Activated CD4-positive, alpha-beta T cell treated with anti-CD3 and anti-CD28 coated beads, Interleukin-2, amount 10 ng/mL, durations not matched to agents 7 days and 5 days (primary cell): ENCODE data around the gene SSB. TPM values are rescaled to one million over a fixed set of nuclear protein-coding genes. Genes with fewer than 3 reads are reported as not detected.

Experiments used
- CTCF ChIA-PET: fragments of 350-600 bp; sonication (Branson Sonifier 250); formaldehyde crosslinking; loops from one replicate; lab custom pipeline; 2021; ENCODE audit warnings: antibody characterized with exemption; lab: Charles Lee
- POLR2A ChIA-PET: fragments of 350-600 bp; sonication (Branson Sonifier 250); formaldehyde crosslinking; loops from one replicate; lab custom pipeline; 2021; ENCODE audit warnings: antibody characterized with exemption; lab: Charles Lee
- DNase-seq: peaks from one replicate; pipeline ENCODE4 v3.0.0-alpha.2; 2020
- H3K27ac Mint-ChIP-seq: one replicate; pipeline ENCODE4 v1.8.0; 2021; ENCODE audit warnings: mild to moderate bottlenecking, moderate library complexity, mixed read lengths
- H3K27me3 Mint-ChIP-seq: one replicate; pipeline ENCODE4 v1.8.0; 2021; ENCODE audit warnings: mixed read lengths
- H3K36me3 Mint-ChIP-seq: one replicate; pipeline ENCODE4 v1.8.0; 2021; ENCODE audit warnings: low read depth, mixed read lengths
- H3K4me1 Mint-ChIP-seq: one replicate; pipeline ENCODE4 v1.8.0; 2021; ENCODE audit warnings: mixed read lengths
- H3K4me3 Mint-ChIP-seq: one replicate; pipeline ENCODE4 v1.8.0; 2021; ENCODE audit warnings: mild to moderate bottlenecking, moderate library complexity, mixed read lengths
- H3K9me3 Mint-ChIP-seq: one replicate; pipeline ENCODE4 v1.8.0; 2021; ENCODE audit warnings: mixed read lengths
- total RNA-seq, 2 experiments: library from RNA; stranded (reverse); gene quantifications; one replicate each; pipeline ENCODE4 v1.2.3, GENCODE V29; 2021

SSB gene
- total RNA-seq, 2 experiments from 2014 or later, result 79.0 to 87.4 TPM

GRCh38 chr2:169768262-169768995 lies 30.2 kb upstream of the SSB start:
- H3K27ac Mint-ChIP-seq, result peak overlapping the region; percentile 41
- DNase-seq, result peak; percentile 47
- POLR2A ChIA-PET, result no interaction called here

GRCh38 chr2:169771021-169771420 lies 27.6 kb upstream of the SSB start:
- no peaks in the 10 kb centered on the region for H3K36me3 Mint-ChIP-seq
- H3K9me3 Mint-ChIP-seq, result no peaks in the 10 kb centered on the region
- H3K4me1 Mint-ChIP-seq, result peaks cover 19% of the 10 kb centered on the region
- no peak for DNase-seq
- H3K27me3 Mint-ChIP-seq, result peaks cover 8% of the 10 kb centered on the region
- no peak overlapping the region for H3K27ac Mint-ChIP-seq
- CTCF ChIA-PET, result interaction anchor here (0.6 to 2.2 kb wide), 3 partner anchors 23 to 1050 kb away, joined by 3 to 5 read pairs (median 3); no protein-coding TSS in a partner anchor
- POLR2A ChIA-PET, result no interaction called here
- H3K4me3 Mint-ChIP-seq, result no peak overlapping the region

More at GRCh38 chr2:169768262-169768995, 30.2 kb upstream of the SSB start:
- H3K4me3 Mint-ChIP-seq, result peak overlapping the region; percentile 73
- H3K9me3 Mint-ChIP-seq, result no peaks in the 10 kb centered on the region
- CTCF ChIA-PET, result interaction anchor here (0.5 to 0.6 kb wide), 3 partner anchors 13 to 175 kb away, joined by 3 read pairs; no protein-coding TSS in a partner anchor
- peaks cover 8% of the 10 kb centered on the region for H3K27me3 Mint-ChIP-seq
- H3K36me3 Mint-ChIP-seq, result no peaks in the 10 kb centered on the region
- H3K4me1 Mint-ChIP-seq, result peaks cover 17% of the 10 kb centered on the region

- Mint-ChIP-seq H3K4me3 (no peak overlapping the region), H3K27me3 (peaks cover 8% of the 10 kb centered on the region), H3K36me3 (no peaks in the 10 kb centered on the region), H3K27ac (no peak overlapping the region), H3K9me3 (no peaks in the 10 kb centered on the region), H3K4me1 (peaks cover 18% of the 10 kb centered on the region)
- ChIA-PET CTCF (interaction anchor here (0.9 to 2.2 kb wide), 2 partner anchors 22 to 52 kb away, joined by 3 to 5 read pairs; no protein-coding TSS in a partner anchor), POLR2A (no interaction called here)
- no peak for DNase-seq
These were observed 27.1 kb upstream of the SSB start for GRCh38 chr2:169771612-169772011.

GRCh38 chr2:169772651-169773050 lies 26.0 kb upstream of the SSB start:
- ChIA-PET POLR2A (no interaction called here), CTCF (interaction anchor here (0.6 to 2.2 kb wide), 2 partner anchors 19 to 21 kb away, joined by 3 to 5 read pairs; no protein-coding TSS in a partner anchor)
- H3K36me3 Mint-ChIP-seq, result no peaks in the 10 kb centered on the region

GRCh38 chr2:169775354-169775753 lies 23.3 kb upstream of the SSB start:
- POLR2A ChIA-PET, result no interaction called here

More at GRCh38 chr2:169772651-169773050, 26.0 kb upstream of the SSB start:
- no peak overlapping the region for H3K27ac Mint-ChIP-seq
- H3K4me3 Mint-ChIP-seq, result no peak overlapping the region
- peaks cover 5% of the 10 kb centered on the region for H3K27me3 Mint-ChIP-seq
- no peaks in the 10 kb centered on the region for H3K9me3 Mint-ChIP-seq
- peaks cover 11% of the 10 kb centered on the region for H3K4me1 Mint-ChIP-seq
- DNase-seq, result no peak

GRCh38 chr2:169775765-169776164 lies 22.9 kb upstream of the SSB start:
- H3K4me3 Mint-ChIP-seq, result no peak overlapping the region
- no peaks in the 10 kb centered on the region for H3K36me3 Mint-ChIP-seq
- ChIA-PET POLR2A (no interaction called here), CTCF (interaction anchor here (1.2 kb wide), 1 partner anchor 19 kb away, joined by 3 read pairs; no protein-coding TSS in a partner anchor)
- H3K4me1 Mint-ChIP-seq, result peaks cover 5% of the 10 kb centered on the region
- no peak overlapping the region for H3K27ac Mint-ChIP-seq
- H3K9me3 Mint-ChIP-seq, result no peaks in the 10 kb centered on the region
- H3K27me3 Mint-ChIP-seq, result no peaks in the 10 kb centered on the region
- DNase-seq, result no peak

More at GRCh38 chr2:169775354-169775753, 23.3 kb upstream of the SSB start:
- peaks cover 5% of the 10 kb centered on the region for H3K4me1 Mint-ChIP-seq
- CTCF ChIA-PET, result interaction anchor here (1.2 kb wide), 1 partner anchor 20 kb away, joined by 3 read pairs; no protein-coding TSS in a partner anchor
- no peak overlapping the region for H3K27ac Mint-ChIP-seq
- no peak for DNase-seq
- no peak overlapping the region for H3K4me3 Mint-ChIP-seq
- no peaks in the 10 kb centered on the region for H3K36me3 Mint-ChIP-seq
- no peaks in the 10 kb centered on the region for H3K9me3 Mint-ChIP-seq
- H3K27me3 Mint-ChIP-seq, result no peaks in the 10 kb centered on the region

- no peak for DNase-seq
- CTCF ChIA-PET, result interaction anchor here (0.6 to 1.3 kb wide), 4 partner anchors 15 to 191 kb away, joined by 3 to 4 read pairs (median 3); no protein-coding TSS in a partner anchor
- POLR2A ChIA-PET, result no interaction called here
- no peaks in the 10 kb centered on the region for H3K36me3 Mint-ChIP-seq
- no peaks in the 10 kb centered on the region for H3K9me3 Mint-ChIP-seq
- no peaks in the 10 kb centered on the region for H3K27me3 Mint-ChIP-seq
- no peak overlapping the region for H3K27ac Mint-ChIP-seq
- H3K4me3 Mint-ChIP-seq, result no peak overlapping the region
- H3K4me1 Mint-ChIP-seq, result peaks cover 5% of the 10 kb centered on the region
These were observed 22.4 kb upstream of the SSB start for GRCh38 chr2:169776252-169776761.

GRCh38 chr2:169778446-169778845 lies 20.2 kb upstream of the SSB start:
- Mint-ChIP-seq H3K27ac (no peak overlapping the region), H3K27me3 (peaks cover 3% of the 10 kb centered on the region), H3K36me3 (no peaks in the 10 kb centered on the region), H3K4me1 (peaks cover 5% of the 10 kb centered on the region), H3K4me3 (no peak overlapping the region), H3K9me3 (no peaks in the 10 kb centered on the region)
- no peak for DNase-seq
- ChIA-PET CTCF (no interaction called here), POLR2A (no interaction called here)

- peaks cover 3% of the 10 kb centered on the region for H3K4me1 Mint-ChIP-seq
- ChIA-PET POLR2A (no interaction called here), CTCF (interaction anchor here (0.7 kb wide), 1 partner anchor 13 kb away, joined by 3 read pairs; no protein-coding TSS in a partner anchor)
- no peak overlapping the region for H3K4me3 Mint-ChIP-seq
- no peaks in the 10 kb centered on the region for H3K9me3 Mint-ChIP-seq
- H3K27ac Mint-ChIP-seq, result no peak overlapping the region
- DNase-seq, result no peak
- peaks cover 3% of the 10 kb centered on the region for H3K27me3 Mint-ChIP-seq
- H3K36me3 Mint-ChIP-seq, result no peaks in the 10 kb centered on the region
These were observed 17.2 kb upstream of the SSB start for GRCh38 chr2:169781249-169782013.

- CTCF ChIA-PET, result interaction anchor here (0.6 to 1.5 kb wide), 3 partner anchors 8 to 12 kb away, joined by 3 to 5 read pairs (median 4); no protein-coding TSS in a partner anchor
These were observed 16.2 kb upstream of the SSB start for GRCh38 chr2:169782513-169782912.

GRCh38 chr2:169790581-169790980 lies 8.1 kb upstream of the SSB start:
- no peaks in the 10 kb centered on the region for H3K36me3 Mint-ChIP-seq
- peaks cover 7% of the 10 kb centered on the region for H3K4me1 Mint-ChIP-seq
- H3K4me3 Mint-ChIP-seq, result no peak overlapping the region
- H3K9me3 Mint-ChIP-seq, result no peaks in the 10 kb centered on the region
- ChIA-PET POLR2A (no interaction called here), CTCF (interaction anchor here (0.6 to 1.6 kb wide), 3 partner anchors 8 to 20 kb away, joined by 3 to 6 read pairs (median 4); no protein-coding TSS in a partner anchor)
- DNase-seq, result no peak
- H3K27ac Mint-ChIP-seq, result no peak overlapping the region
- peaks cover 24% of the 10 kb centered on the region for H3K27me3 Mint-ChIP-seq

More at GRCh38 chr2:169782513-169782912, 16.2 kb upstream of the SSB start:
- POLR2A ChIA-PET, result interaction anchor here (0.6 kb wide), 1 partner anchor 1383 kb away, joined by 3 read pairs; no protein-coding TSS in a partner anchor
- Mint-ChIP-seq H3K4me1 (peaks cover 3% of the 10 kb centered on the region), H3K36me3 (no peaks in the 10 kb centered on the region), H3K27me3 (peaks cover 3% of the 10 kb centered on the region), H3K4me3 (no peak overlapping the region), H3K27ac (no peak overlapping the region), H3K9me3 (no peaks in the 10 kb centered on the region)
- DNase-seq, result no peak

GRCh38 chr2:169795181-169795580 lies 3.5 kb upstream of the SSB start:
- H3K4me1 Mint-ChIP-seq, result peaks cover 17% of the 10 kb centered on the region
- H3K27ac Mint-ChIP-seq, result no peak overlapping the region
- H3K4me3 Mint-ChIP-seq, result no peak overlapping the region
- H3K27me3 Mint-ChIP-seq, result peaks cover 9% of the 10 kb centered on the region
- CTCF ChIA-PET, result interaction anchor here (0.7 to 1.4 kb wide), 8 partner anchors 9 to 222 kb away, joined by 3 to 7 read pairs (median 4); partner anchors contain the start of gene METTL5
- DNase-seq, result no peak
- POLR2A ChIA-PET, result no interaction called here
- H3K9me3 Mint-ChIP-seq, result no peaks in the 10 kb centered on the region
- peaks cover 1% of the 10 kb centered on the region for H3K36me3 Mint-ChIP-seq
